GM10248 (cell line): ENCODE results near the gene SYNE4.
A peak's percentile ranks its signal among the peaks of the same experiment; 100 is the strongest.

Source experiments
- CTCF ChIA-PET: fragments of 300-600 bp; sonication (Branson Sonifier 250); formaldehyde crosslinking; extraction: SDS; loops from one replicate; lab custom pipeline; 2021; ENCODE audit warnings: antibody characterized with exemption; lab: Yijun Ruan, JAX
- POLR2A ChIA-PET: fragments of 350-650 bp; sonication (Branson Sonifier 250); formaldehyde crosslinking; extraction: SDS; loops from one replicate; lab custom pipeline; 2020; ENCODE audit warnings: antibody characterized with exemption; lab: Yijun Ruan, JAX
- DNase-seq: peaks from one replicate; pipeline ENCODE4 v3.0.0; 2012; ENCODE audit errors: extremely low spot score
- CTCF ChIP-seq: IDR thresholded peaks from 2 replicates; pipeline ENCODE4 v1.5.1; 2012; ENCODE audit warnings: mild to moderate bottlenecking, low read depth; ENCODE audit errors: extremely low read depth, missing control alignments, control extremely low read depth

Gene SYNE4

GRCh38 chr19:36026091-36026876 is 17.7 kb upstream of the SYNE4 start:
- no peak for DNase-seq
- ChIA-PET CTCF (no interaction called here), POLR2A (no interaction called here)
- no peak for TF ChIP-seq CTCF

- ChIA-PET POLR2A (no interaction called here), CTCF (no interaction called here)
- DNase-seq: no peak
- TF ChIP-seq CTCF: no peak
These were observed 16.9 kb upstream of the SYNE4 start for GRCh38 chr19:36025541-36025940.

- TF ChIP-seq CTCF: no peak
These were observed 14.8 kb upstream of the SYNE4 start for GRCh38 chr19:36023432-36023831.

GRCh38 chr19:36019061-36019670 is 10.6 kb upstream of the SYNE4 start:
- ChIA-PET POLR2A (no interaction called here), CTCF (no interaction called here)
- TF ChIP-seq CTCF: no peak
- no peak for DNase-seq

More at GRCh38 chr19:36023432-36023831, 14.8 kb upstream of the SYNE4 start:
- ChIA-PET CTCF (no interaction called here), POLR2A (no interaction called here)
- DNase-seq: no peak

- peak; percentile 99 for DNase-seq
- ChIA-PET POLR2A (interaction anchor here (0.6 to 0.7 kb wide), 3 partner anchors 19 to 93 kb away, joined by 3 to 5 read pairs (median 4); no protein-coding TSS in a partner anchor), CTCF (interaction anchor here (0.8 to 1.4 kb wide), 3 partner anchors 11 to 40 kb away, joined by 3 to 5 read pairs (median 3); partner anchors contain the start of gene THAP8)
- TF ChIP-seq CTCF: no peak
These were observed 5.7 kb upstream of the SYNE4 start, which contains the start of gene ALKBH6 for GRCh38 chr19:36014012-36014924. ALKBH6 (minus strand) TSS chr19:36014213; CDS start chr19:36013397, 816 bp downstream.
